Peyer's patch (tissue), 4 donors: ENCODE data around the gene CNDP2. TPM values are rescaled to one million over a fixed set of nuclear protein-coding genes. Genes with fewer than 3 reads are reported as not detected.

Experiments used
- DNase-seq, 3 donors: peaks; one replicate each; pipeline ENCODE4 v3.0.0-alpha.2; 2017 to 2019
- H3K27ac ChIP-seq, 4 donors: fragments of 200-600 bp; sonication (generic); one replicate each; pipeline ENCODE4 v1.5.1; 2016 to 2019
- H3K27me3 ChIP-seq, 2 donors: fragments of 200-600 bp; sonication (generic); one replicate each; pipeline ENCODE4 v1.5.1; 2019
- H3K36me3 ChIP-seq, 3 donors: fragments of 200-600 bp; sonication (generic); one replicate each; pipeline ENCODE4 v1.5.1; 2016 to 2019
- H3K4me1 ChIP-seq, 4 donors: fragments of 200-600 bp; sonication (generic); one replicate each; pipeline ENCODE4 v1.5.1; 2016 to 2019
- H3K4me3 ChIP-seq, 4 donors: fragments of 200-600 bp; sonication (generic); 1 replicate in 3 of 4; 2 replicates in 1 of 4; pipeline ENCODE4 v1.5.1; 2016 to 2019; ENCODE audit warnings: mild to moderate bottlenecking in 1 of 4
- H3K9me3 ChIP-seq, 4 donors: fragments of 200-600 bp; sonication (generic); one replicate each; pipeline ENCODE4 v1.5.1; 2016 to 2019; ENCODE audit warnings: mild to moderate bottlenecking in 1 of 4
- POLR2A ChIP-seq, 2 donors: fragments of 450-650 bp; IDR thresholded peaks; one replicate each; pipeline ENCODE4 v1.5.1; 2017; ENCODE audit warnings: antibody characterized with exemption in 2 of 2, mild to moderate bottlenecking in 2 of 2, moderate library complexity in 2 of 2
- total RNA-seq, 4 donors: library from RNA; depleted of rRNA; stranded (reverse); fragments of >200 nt; gene quantifications; one replicate each; pipeline ENCODE4 v1.1.0, GENCODE V29; 2016
- TF ChIP-seq, protein P1 (sequence below), 6 experiments: fragments of 450-650 bp in 4 of 6; fragments of 200-600 bp in 2 of 6; sonication (generic) in 1 of 6; IDR thresholded peaks; one replicate each; pipeline ENCODE4 v1.5.1; 2017 to 2019; ENCODE audit warnings: antibody characterized with exemption in 6 of 6, mild to moderate bottlenecking in 3 of 6, moderate library complexity in 1 of 6

The CNDP2 gene
- total RNA-seq, 4 donors from 2014 or later = 283 to 798 (median 653) TPM

DNA sequence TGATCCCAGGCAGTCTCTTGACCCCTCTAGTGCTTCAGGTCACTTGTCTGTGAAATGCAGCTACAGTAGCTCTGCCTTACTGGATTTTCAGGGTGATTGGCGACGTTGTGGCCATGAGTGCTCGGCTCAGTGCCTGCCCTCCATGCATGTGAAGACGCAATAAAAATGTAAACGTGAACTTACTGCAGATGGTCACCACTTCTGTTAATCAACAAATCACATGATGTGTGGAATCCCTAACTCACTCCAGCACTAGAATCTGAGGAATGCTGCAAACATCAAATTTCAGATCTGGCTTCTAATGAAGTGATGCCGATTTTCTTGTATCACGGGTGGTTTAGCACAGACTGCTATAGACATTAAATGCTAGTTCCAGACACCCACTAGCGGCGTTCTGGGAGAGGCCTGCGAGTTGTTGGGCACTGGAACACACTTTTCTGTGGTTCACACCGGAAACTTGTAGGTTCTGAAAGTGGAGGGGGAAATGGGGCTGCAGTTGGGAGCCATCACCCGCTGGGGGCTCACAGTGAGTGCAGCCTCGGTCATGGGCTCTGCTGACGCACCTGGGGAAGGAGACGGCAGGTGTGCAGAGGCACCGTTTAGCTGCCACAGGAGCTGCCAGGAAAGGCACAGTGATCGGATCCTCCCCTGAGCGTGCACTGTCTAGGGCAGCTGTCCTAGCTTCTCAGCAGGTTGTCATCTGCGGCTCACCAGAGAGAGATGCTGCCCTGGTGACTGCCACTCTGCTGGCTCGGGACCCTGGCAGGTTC is 44.7 kb downstream of the CNDP2 start:
- Histone ChIP-seq H3K27ac (peak overlapping the region in 3 of 4 donors; percentile 71 to 94 (median 83)), H3K4me3 (no peak overlapping the region), H3K27me3 (no peaks in the 10 kb centered on the region), H3K4me1 (peaks cover 0 to 14% (median 3%) of the 10 kb centered on the region in 4 donors), H3K9me3 (no peaks in the 10 kb centered on the region), H3K36me3 (no peaks in the 10 kb centered on the region)
- TF ChIP-seq, protein P1, sequence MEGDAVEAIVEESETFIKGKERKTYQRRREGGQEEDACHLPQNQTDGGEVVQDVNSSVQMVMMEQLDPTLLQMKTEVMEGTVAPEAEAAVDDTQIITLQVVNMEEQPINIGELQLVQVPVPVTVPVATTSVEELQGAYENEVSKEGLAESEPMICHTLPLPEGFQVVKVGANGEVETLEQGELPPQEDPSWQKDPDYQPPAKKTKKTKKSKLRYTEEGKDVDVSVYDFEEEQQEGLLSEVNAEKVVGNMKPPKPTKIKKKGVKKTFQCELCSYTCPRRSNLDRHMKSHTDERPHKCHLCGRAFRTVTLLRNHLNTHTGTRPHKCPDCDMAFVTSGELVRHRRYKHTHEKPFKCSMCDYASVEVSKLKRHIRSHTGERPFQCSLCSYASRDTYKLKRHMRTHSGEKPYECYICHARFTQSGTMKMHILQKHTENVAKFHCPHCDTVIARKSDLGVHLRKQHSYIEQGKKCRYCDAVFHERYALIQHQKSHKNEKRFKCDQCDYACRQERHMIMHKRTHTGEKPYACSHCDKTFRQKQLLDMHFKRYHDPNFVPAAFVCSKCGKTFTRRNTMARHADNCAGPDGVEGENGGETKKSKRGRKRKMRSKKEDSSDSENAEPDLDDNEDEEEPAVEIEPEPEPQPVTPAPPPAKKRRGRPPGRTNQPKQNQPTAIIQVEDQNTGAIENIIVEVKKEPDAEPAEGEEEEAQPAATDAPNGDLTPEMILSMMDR (IDR thresholded peaks at IDR 0.05) = no peak
- no peak for TF ChIP-seq POLR2A (IDR thresholded peaks at IDR 0.05)
- DNase-seq = no peak

DNA sequence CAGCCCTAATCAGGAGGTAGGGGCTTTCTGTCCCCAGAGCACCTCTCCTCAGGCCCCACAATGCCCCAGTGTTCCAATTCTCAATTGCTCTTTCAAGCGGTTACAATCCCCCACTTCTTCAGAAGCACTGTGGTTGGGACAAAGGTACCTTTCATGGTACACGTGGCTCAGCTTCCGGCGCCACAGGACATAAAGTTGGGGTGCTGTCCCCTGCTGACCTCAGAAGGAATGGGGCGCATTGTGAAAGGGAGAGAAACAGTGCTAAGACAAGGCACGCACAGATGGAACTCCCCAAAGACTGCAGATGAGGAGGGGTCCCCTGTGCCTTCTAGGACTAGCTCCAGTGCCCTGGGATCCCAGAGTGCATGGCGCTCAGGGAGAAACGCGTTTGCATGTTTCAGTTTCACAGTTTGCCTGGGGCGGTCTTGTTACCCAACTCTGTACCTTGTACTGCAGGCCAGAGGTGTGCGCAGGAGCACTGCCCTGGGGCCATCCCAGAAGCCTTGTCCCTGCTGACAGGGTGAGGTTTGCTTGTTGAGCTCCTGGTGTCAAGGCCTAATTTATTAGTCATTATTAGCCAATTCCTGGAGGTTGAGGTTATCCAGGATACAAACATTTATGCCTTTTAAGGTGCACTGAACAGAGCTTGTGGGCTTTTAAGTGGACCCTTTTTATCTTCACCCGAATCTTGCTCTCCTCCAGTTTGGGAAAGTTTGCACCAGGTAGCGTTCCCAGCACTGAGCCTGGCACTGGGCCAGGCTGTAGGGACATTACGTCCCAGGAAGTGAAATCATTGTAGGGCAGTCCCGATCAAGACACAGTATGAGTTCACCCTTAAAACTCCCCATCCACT is 45.8 kb downstream of the CNDP2 start:
- H3K27ac ChIP-seq = peak overlapping the region in 3 of 4 donors; percentile 71 to 94 (median 83)
- H3K36me3 ChIP-seq = no peaks in the 10 kb centered on the region
- H3K4me3 ChIP-seq = peak overlapping the region in 2 of 4 donors; percentile 19 to 41
- H3K9me3 ChIP-seq = no peaks in the 10 kb centered on the region
- H3K4me1 ChIP-seq = peaks cover 0 to 19% (median 3%) of the 10 kb centered on the region in 4 donors
- peak in 1 of 2 donors; percentile 32 for TF ChIP-seq POLR2A (IDR thresholded peaks at IDR 0.05)
- TF ChIP-seq, protein P1 (IDR thresholded peaks at IDR 0.05) = no peak
- H3K27me3 ChIP-seq = no peaks in the 10 kb centered on the region
- DNase-seq = peak in 2 of 3 donors; percentile 86 to 88

DNA sequence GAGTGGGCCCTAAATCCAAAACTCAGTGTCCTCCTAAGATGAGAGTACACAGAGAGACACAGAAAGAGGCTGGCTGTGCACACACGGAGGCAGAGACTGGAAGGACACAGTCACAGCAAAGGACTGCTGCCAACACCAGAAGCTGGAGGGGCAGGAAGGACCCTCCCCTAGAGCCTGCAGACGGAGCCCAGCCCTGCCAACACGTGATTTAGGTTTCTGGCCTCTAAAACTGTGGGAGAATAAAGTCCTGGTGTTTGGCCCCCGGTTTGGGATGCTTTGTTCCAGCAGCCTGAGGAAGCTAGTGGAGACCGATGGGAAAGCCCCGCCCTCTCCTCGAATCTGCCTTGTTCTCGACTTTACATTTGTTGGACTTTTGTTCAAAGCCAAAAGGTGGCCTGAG is 48.7 kb downstream of the CNDP2 start:
- Histone ChIP-seq H3K27ac (no peak overlapping the region), H3K27me3 (no peaks in the 10 kb centered on the region), H3K4me1 (peaks cover 0 to 19% (median 3%) of the 10 kb centered on the region in 4 donors), H3K4me3 (no peak overlapping the region), H3K9me3 (peaks cover 0 to 14% (median 4%) of the 10 kb centered on the region in 4 donors), H3K36me3 (no peaks in the 10 kb centered on the region)
- no peak for DNase-seq
- TF ChIP-seq POLR2A (IDR thresholded peaks at IDR 0.05) = no peak
- TF ChIP-seq, protein P1 (IDR thresholded peaks at IDR 0.05) = no peak

DNA sequence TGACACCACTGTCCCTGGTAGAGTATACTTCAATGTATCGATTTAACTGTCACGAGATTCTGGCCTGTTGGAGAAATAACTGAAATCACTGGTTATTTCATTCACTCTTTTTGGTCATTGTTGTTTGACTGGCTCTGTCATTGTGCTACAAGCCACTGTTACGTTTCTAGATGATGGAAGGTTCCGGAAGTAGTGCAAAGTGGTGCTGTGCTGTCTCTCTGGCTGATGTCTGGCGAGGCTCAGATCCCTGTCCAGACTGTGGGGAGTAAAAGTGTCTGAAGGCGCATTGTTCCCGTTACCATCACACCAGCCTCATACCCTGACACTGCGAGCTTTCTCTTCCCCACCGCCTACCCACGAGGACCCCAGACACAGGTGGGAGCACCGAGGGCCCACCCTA is 49.8 kb downstream of the CNDP2 start:
- Histone ChIP-seq H3K4me3 (no peak overlapping the region), H3K4me1 (peaks cover 0 to 17% (median 3%) of the 10 kb centered on the region in 4 donors), H3K27ac (peak overlapping the region in 2 of 4 donors; percentile 47 to 61), H3K27me3 (no peaks in the 10 kb centered on the region), H3K9me3 (peaks cover 0 to 16% (median 6%) of the 10 kb centered on the region in 4 donors), H3K36me3 (no peaks in the 10 kb centered on the region)
- no peak for DNase-seq
- TF ChIP-seq, protein P1 (IDR thresholded peaks at IDR 0.05) = no peak
- TF ChIP-seq POLR2A (IDR thresholded peaks at IDR 0.05) = no peak

- Histone ChIP-seq H3K9me3 (peaks cover 0 to 16% (median 6%) of the 10 kb centered on the region in 4 donors), H3K27me3 (no peaks in the 10 kb centered on the region), H3K4me3 (no peak overlapping the region), H3K4me1 (peaks cover 0 to 15% (median 0%) of the 10 kb centered on the region in 4 donors), H3K36me3 (no peaks in the 10 kb centered on the region), H3K27ac (peak overlapping the region in 2 of 4 donors; percentile 47 to 61)
- TF ChIP-seq, protein P1 (IDR thresholded peaks at IDR 0.05) = no peak
- TF ChIP-seq POLR2A (IDR thresholded peaks at IDR 0.05) = no peak
- peak in 1 of 3 donors; percentile 66 for DNase-seq
Measured at GRCh38 chr18:74546751-74547530, 50.8 kb downstream of the CNDP2 start.
